D721Med (cell line): ENCODE results near the gene SLC1A1.
"Not testable (repeated sequence)": the region's sequence is repeated elsewhere in the genome, so short reads cannot be mapped to it uniquely, and the experiment has no call there.

Source experiments
- DNase-seq: peaks from one replicate; pipeline ENCODE4 v3.0.0; 2011; ENCODE audit warnings: low spot score; ENCODE audit not compliant: insufficient read length
- FAIRE-seq: peaks from 2 replicates; lab custom pipeline; 2011; peaks lifted over from hg19 to GRCh38; lab: Jason Lieb, UNC
- TF ChIP-seq, protein P1 (sequence below): IDR thresholded peaks from 2 replicates; pipeline ENCODE4 v1.5.1; 2012; ENCODE audit warnings: mild to moderate bottlenecking, control low read depth; ENCODE audit not compliant: insufficient read depth; ENCODE audit errors: missing control alignments

SLC1A1 gene

DNA sequence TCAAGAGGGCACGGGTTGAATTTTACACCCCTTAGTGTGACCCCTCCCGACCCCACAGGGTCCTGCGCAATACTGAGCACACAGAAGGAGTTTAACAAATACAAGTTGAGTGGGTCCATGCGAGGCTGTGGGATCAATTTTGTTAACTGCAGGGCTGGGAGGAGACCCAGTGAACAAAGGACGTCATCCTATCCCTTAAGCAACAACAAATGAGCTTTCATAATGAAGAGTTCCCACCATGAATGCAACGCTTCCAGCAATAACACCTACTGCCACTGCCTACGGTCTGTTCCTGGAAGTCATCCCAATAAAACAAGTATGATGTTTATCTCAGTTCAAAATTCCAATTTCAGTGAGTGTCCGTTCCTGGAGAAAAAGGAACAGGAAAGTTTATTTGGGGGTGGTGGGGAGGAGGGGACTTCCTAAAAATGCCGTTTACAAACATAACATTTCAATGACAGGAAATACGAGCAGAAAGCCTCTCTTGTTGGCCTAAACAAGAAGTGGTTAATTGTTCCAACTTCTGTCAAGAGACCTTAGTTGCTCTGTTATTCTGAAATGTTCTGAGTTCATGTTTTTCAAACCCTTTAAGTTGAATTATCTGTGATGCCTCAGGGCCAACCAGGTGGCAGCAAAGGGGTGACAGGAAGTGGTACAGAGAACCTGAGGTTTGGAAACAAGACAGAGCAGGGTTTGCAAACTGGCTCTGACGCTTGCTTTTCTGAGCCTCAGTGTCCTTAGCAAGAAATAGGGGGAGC is 106.1 kb downstream of the SLC1A1 start:
- DNase-seq = no peak
- no peak for FAIRE-seq
- TF ChIP-seq, protein P1, sequence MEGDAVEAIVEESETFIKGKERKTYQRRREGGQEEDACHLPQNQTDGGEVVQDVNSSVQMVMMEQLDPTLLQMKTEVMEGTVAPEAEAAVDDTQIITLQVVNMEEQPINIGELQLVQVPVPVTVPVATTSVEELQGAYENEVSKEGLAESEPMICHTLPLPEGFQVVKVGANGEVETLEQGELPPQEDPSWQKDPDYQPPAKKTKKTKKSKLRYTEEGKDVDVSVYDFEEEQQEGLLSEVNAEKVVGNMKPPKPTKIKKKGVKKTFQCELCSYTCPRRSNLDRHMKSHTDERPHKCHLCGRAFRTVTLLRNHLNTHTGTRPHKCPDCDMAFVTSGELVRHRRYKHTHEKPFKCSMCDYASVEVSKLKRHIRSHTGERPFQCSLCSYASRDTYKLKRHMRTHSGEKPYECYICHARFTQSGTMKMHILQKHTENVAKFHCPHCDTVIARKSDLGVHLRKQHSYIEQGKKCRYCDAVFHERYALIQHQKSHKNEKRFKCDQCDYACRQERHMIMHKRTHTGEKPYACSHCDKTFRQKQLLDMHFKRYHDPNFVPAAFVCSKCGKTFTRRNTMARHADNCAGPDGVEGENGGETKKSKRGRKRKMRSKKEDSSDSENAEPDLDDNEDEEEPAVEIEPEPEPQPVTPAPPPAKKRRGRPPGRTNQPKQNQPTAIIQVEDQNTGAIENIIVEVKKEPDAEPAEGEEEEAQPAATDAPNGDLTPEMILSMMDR = no peak

DNA sequence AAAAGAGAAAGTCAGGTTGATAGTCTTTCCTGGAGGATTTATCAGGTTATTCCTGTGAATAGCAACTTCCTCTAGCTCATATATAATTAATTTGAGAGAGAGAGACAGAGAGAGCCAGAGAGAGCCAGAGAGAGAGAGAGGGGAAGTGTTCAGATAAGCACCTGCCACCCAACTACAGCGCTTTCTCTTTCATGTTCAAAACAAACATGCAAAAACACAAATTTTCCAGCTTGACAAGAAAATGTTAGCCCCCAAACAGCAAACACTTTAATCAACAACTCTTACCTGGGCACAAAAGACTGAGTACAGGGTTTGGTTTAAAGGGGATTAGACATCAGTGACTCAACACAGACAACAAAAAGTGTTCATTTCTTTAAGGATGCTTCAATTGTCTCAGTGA is 110.1 kb downstream of the SLC1A1 start:
- FAIRE-seq (no peak), DNase-seq (no peak)
- TF ChIP-seq, protein P1 = no peak

DNA sequence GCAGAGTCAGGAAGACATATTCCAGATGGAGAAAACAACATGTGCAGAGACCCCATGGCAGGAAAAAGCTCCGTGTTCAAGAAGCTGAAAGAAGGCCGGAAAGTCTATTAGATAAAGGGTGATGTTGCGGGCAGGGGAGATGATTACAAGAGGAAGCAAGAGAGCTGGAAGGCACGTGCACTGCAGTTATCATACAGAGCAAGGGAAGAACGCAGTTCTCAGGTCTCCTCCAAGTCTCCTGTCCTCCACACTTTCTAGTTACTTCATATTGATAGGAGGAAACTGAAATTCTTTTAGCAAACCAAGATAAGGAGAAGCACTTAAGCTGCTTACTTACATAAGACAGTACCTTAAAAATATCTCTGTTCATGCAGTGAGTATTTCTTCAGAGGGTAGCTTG is 113.6 kb downstream of the SLC1A1 start:
- DNase-seq (no peak), FAIRE-seq (no peak)
- TF ChIP-seq, protein P1 = no peak

DNA sequence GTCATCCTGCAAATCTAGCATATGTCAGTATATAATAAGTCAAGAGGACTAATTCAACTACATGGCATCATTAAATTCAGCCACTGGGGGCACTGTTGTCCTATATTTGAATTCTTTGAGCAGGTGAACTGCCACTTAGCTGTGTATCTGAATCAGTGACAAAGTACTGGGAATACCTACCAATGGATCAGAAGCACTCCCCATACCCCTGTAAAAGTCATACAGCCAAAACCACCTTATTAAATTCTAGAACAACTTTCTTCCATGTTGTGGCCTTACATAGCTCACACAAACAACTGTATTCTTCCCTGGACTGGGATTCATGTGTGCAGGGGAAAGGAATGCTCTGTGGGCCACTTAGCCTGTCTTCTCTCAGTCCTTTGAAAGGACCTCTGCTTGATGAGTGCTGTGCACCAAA is 114.4 kb downstream of the SLC1A1 start:
- peak; percentile 70 for FAIRE-seq
- TF ChIP-seq, protein P1 = peak; percentile 72
- DNase-seq = peak; percentile 51

DNA sequence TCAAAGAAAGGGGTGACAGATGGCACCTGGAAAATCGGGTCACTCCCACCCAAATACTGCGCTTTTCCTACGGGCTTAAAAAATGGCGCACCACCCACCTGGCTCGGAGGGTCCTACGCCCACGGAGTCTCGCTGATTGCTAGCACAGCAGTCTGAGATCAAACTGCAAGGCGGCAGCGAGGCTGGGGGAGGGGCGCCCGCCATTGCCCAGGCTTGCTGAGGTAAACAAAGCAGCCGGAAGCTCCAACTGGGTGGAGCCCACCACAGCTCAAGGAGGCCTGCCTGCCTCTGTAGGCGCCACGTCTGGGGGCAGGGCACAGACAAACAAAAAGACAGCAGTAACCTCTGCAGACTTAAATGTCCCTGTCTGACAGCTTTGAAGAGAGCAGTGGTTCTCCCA is 115.8 kb downstream of the SLC1A1 start:
- DNase-seq, FAIRE-seq: not testable (repeated sequence)

DNA sequence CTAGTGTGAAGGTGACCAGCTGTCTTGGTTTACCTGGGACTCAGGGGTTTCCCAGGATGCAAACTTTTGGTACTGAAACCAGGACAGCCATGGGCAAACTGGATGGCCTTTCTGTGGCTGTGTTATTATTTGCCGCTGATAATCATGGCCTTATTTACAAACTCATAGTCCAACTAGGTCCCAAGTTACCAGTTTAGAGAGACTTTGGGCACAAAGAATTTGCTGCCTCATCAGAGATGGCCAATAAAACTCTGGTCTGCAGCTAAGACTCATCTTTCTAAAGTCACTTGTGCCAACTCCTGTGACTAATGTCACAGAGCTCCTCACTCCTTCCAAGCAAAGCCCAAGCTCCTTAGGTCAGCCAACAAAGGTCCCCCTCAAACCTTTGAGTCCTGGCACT is 124.4 kb downstream of the SLC1A1 start:
- FAIRE-seq (no peak), DNase-seq (no peak)
- TF ChIP-seq, protein P1 = no peak

GRCh38 chr9:4615251-4615650 is 125.0 kb downstream of the SLC1A1 start:
- DNase-seq (no peak), FAIRE-seq (no peak)
- TF ChIP-seq, protein P1 = no peak

DNA sequence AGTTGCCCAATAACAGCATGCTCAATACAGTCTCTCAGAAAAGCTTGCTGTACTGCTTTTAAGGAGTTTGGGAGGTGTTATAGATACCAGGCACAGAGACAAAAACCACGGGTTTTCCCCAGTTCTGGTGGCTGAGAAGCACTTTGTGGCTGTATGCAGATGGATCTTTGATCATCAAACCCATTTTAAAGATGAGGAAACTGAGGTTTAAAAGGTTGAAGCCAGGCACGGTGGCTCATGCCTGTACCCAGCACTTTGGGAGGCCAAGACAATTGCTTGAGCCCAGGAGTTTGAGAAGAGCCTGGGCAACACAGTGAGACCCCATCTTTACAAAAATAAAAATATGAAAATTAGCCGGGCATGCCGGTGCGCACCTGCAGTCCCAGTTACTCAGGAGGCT is 125.5 kb downstream of the SLC1A1 start:
- FAIRE-seq = no peak
- TF ChIP-seq, protein P1 = no peak
- DNase-seq = no peak
